Stimulated activated CD4-positive, alpha-beta T cell treated with anti-CD3 and anti-CD28 coated beads, Interleukin-15, amount 100 ng/mL, for 24 hours (primary cell): ENCODE measurements around the gene YIF1B.
"Not testable (repeated sequence)": the region's sequence is repeated elsewhere in the genome, so short reads cannot be mapped to it uniquely, and the experiment has no call there.

Experiments
- DNase-seq: peaks from one replicate; pipeline ENCODE4 v3.0.0-alpha.2; 2020

Gene YIF1B

DNA sequence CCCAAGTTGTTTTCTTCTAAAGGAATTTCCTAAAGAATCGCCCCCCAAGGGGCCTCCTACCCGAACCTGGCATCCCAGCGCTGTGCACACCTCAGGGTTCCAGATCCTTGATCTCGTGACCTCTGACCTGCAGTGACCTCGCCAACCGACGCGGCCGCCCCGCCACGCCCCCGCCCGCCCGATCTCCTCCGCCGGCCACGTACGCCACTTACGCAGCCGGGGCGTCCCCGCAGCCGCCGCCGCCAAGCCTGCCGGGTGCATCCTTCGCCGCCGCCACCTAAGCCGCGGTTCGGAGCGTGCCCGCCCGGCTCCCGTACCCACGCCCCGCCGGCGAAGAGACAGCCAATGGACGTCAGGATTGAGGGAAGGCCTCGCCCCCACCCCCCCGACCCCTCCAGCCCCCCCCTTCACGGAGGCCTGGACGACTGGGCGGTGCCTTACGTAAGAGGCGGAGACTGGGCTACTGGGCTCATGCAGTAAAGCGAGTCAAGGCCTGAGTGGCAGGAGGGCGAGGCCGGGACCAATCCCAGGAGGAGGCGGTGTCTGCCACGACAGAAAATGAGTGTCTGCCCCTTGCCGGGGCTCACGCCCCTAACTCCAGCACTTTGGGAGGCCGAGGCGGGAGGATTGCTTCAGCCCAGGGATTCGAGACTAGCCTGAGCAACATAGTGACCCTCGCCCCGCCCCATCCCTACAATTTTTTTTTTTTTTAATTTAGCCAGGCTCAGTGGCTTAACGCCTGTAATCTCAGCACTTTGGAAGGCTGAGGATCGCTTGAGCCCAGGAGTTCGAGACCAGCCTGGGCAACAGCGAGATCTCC is at the start of gene YIF1B:
Gene YIF1B (minus strand): TSS at position 291 of the 820 bp plus-strand sequence. CDS start 30 bp downstream, at position 261.
- peak; percentile 98 for DNase-seq

- not testable (repeated sequence) for DNase-seq
Measured at GRCh38 chr19:38362946-38363688, 47.4 kb upstream of the YIF1B start.

DNA sequence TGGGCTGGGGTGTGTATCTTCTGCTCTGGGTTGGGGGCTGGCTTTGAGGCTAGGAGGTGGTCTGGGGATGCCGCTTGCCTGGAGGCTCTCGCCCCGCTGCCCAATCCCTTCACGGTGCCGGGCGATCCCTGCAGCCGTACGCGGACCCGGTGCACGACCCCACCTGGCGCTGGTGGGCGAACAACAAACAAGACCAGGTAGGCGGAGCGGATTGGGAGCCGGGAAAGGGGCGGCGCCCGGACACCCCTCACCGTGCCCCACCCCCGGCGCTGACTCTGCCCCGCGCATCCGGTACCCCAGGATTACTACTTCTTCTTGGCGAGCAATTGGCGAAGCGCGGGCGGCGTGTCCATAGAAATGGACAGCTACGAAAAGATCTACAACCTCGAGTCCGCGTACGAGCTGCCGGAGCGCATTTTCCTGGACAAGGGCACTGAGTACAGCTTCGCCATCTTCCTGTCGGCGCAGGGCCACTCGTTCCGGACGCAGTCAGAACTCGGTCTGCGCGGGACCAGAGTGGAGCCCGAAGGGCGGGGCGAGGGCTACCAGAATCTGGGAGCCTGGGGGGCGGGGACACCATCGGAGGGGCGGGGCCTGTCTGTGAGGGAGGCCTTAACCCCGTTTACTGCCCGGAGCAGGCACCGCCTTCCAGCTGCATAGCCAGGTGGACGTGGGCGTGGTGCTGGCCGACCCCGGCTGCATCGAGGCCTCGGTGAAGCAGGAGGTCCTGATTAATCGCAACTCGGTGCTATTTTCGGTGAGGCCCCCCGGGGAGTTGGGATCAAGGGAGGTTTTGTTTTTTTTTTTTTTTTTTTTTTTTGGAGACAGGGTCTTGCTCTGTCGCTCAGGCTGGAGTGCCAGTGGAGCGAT is 46.6 kb upstream of the YIF1B start:
- peak; percentile 95 for DNase-seq

DNA sequence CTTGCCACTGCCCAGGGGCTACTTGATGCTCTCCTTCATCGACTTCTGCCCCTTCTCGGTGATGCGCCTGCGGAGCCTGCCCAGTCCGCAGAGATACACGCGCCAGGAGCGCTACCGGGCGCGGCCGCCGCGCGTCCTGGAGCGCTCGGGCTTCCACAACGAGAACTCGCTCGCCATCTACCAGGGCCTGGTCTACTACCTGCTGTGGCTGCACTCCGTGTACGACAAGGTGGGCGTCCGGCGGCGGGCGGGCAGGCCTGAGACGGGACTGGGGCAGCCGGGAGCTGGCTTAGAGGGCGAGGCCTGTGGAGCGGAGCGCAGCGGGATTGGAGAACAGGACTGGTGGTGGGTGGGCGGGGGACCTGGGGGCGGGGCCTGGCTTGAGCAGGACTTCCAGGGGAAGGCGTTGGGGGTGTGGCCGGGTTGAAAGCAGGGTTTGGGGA is 45.9 kb upstream of the YIF1B start:
- peak; percentile 89 for DNase-seq

DNA sequence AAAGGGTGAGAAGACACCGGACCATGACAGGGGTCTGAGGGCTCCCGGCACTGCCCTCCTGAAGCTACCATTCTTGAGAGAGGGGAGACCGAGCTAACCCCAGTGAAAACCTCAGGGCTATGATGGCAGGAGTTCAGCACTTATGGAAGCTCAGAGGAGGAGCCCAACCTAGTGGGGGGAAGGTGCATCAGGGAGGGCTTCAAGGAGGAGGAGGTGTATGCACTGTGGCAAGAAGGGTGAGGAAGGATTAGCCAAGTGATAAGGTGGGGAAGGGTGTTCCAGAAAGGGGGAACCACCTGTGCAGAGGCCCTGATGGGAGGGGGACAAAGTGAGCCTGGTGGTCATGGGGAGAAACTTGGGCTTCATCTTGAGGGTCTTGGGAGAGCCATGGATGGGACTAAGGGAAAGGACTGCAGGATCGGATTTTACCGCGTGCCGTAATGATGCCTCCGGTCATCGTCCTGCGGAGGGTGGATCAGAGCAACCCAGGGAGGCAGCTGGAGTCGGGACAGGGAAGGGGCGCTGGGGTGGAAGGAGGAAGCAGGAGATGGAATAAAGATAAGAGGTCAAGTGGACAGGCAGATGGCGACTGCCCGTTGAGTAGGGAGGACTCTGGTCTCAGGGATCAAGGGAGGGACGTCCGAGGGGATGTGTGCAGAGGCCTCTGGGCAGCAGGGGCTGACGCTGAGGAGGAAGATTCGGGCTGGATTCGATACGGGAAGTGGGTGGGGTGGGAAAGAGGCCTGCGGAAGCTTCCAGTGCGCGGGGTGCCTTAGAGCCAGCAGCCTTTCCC is 45.3 kb upstream of the YIF1B start:
- no peak for DNase-seq

GRCh38 chr19:38360351-38360750 is 44.6 kb upstream of the YIF1B start:
- DNase-seq: no peak

- DNase-seq: no peak
Measured at GRCh38 chr19:38359242-38360021, 43.7 kb upstream of the YIF1B start.

- DNase-seq: no peak
Measured at GRCh38 chr19:38358071-38358470, 42.3 kb upstream of the YIF1B start.

GRCh38 chr19:38355728-38356725 is 40.3 kb upstream of the YIF1B start:
- DNase-seq: no peak

DNA sequence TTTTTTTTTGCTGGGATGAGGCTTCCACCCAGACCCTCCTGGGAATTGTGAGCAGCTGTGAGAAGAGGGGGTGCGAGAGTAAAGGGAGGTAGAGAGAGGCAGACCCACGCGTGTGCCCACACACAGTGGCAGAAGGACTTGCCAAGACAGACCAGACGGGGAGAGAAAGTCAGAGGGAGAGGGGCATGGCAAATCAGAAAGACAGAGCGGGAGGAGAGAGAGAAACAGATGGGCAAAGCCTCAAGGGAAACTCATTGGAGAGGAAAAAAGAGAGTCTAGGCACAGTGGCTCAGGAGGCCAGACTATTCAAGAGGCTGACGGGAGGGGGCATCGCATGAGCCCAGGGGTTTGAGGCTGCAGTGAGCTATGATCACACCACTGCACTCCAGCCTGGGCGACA is 36.9 kb upstream of the YIF1B start:
- no peak for DNase-seq

DNA sequence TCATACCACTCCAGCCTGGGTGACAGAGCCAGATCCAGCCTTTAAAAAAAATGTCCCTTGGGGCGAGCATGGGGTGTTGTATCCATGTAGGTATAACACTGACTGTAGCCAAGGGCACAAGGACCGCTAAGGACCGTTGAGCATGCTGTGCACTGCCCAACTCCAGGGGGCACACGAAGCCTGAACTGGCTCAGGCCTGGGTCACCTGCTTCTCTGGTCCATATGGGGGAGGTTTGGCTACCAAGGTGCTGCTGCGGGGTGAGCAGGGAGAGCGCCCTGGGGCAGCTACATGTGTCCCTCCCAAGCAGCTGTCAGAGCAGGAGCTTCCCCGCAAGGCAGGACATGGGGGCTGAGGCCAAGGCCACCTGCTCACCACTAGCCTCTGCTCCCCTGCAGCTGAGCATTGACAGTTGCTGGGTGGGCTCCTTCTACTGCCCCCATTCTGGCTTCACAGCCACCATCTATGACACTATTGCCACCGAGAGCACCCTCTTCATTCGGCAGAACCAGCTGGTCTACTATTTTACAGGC is 36.2 kb upstream of the YIF1B start:
- DNase-seq: no peak

- no peak for DNase-seq
Measured at GRCh38 chr19:38350883-38351282, 35.1 kb upstream of the YIF1B start.

GRCh38 chr19:38346837-38347236 is 31.1 kb upstream of the YIF1B start:
- no peak for DNase-seq

DNA sequence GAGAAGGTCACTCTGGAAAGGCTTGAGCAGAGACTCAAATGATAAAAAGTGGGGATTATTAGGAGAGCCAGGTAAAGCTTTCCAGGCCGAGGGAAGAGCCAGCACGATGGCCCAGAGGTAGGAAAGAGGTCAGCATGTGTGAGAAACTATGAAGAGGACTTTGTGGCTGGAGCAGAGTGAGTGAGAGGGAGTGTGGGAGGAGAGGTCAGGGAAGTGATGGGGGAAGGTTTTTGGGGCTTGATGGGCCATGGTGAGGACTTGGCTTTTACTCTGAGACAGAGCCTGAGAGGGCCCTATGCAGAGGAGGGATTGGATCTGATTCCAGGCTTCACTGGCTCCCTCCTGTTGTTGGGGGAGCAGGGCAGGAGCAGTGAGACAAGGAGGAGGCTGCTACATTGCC is 25.2 kb upstream of the YIF1B start:
- no peak for DNase-seq

DNA sequence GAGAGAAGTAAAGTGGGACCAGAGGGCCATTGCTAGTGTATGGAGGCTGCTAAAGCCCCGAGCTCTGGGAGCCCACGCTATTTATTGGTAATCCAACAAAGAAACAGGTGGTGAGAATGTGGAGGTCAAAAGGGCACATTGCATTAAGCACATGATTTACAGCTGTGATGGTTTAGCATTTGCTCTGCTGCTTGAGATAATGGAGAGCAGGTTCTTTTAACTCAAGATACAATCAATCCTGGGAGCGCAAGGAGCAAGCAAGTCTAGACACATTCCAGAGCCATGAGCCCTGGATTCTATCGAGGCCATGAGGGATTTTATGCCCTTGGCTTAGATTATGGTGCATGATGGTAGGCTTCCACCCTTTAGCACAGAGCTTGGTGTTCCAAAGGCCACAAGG is 23.3 kb upstream of the YIF1B start:
- DNase-seq: not testable (repeated sequence)

- DNase-seq: no peak
Measured at GRCh38 chr19:38337360-38337653, 21.6 kb upstream of the YIF1B start.

DNA sequence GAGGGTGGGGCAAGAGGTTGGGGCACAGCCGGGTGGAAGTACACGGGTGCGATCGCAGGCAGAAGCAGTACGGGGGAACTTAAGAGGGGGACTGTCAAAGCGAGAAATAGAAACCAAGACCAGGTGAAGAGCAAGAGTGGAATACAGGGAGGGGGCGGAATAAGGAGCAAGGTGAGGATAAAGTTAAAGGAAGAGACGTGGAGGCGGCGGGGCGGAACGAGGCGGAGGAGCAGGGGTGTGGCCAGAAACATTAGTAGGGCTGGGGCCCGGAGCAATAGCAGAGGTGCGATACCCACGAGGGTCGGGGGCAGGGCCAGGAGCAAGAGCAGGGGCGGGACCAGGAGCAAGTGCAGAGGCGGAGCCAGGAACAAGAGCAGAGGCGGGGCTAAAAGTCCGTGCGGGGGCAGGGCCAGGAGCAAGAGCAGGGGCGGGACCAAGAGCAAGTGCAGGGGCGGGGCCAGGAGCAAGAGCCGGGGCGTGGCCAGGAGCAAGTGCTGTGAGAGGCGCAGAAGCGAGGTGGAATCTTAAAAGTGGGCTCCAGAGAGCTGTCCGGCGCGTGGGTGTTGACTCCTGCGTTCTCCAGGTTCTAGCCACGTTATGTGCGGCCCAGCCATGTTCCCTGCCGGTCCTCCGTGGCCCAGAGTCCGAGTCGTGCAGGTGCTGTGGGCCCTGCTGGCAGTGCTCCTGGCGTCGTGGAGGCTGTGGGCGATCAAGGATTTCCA is 21.1 kb upstream of the YIF1B start:
- peak; percentile 97 for DNase-seq

GRCh38 chr19:38335949-38336637 is 20.3 kb upstream of the YIF1B start:
- DNase-seq: peak; percentile 98

GRCh38 chr19:38333245-38333644 is 17.5 kb upstream of the YIF1B start:
- DNase-seq: no peak
